Mesenchymal stem cell (in vitro differentiated cells and primary cell): ENCODE measurements around the gene CD248.

Experiments used
- DNase-seq: peaks from one replicate; pipeline ENCODE4 v3.0.0-alpha.2; 2013
- H2AFZ ChIP-seq: one replicate; pipeline ENCODE4 v1.6.1; 2013; ENCODE audit warnings: low read depth, mild to moderate bottlenecking, control low read depth, inconsistent platforms, low read length, moderate library complexity
- H2AK5ac ChIP-seq: 2 replicates; pipeline ENCODE4 v1.6.1; 2013; ENCODE audit warnings: low read length, moderate library complexity, mild to moderate bottlenecking, inconsistent platforms; ENCODE audit not compliant: severe bottlenecking
- H2BK120ac ChIP-seq: one replicate; pipeline ENCODE4 v1.6.1; 2013; ENCODE audit warnings: low read depth, mild to moderate bottlenecking, inconsistent platforms, low read length, moderate library complexity
- H2BK12ac ChIP-seq, 2 experiments: one replicate each; pipeline ENCODE4 v1.6.1; 2013; ENCODE audit warnings: inconsistent platforms in 2 of 2, low read length in 2 of 2, mild to moderate bottlenecking in 2 of 2, moderate library complexity in 2 of 2, control low read depth in 1 of 2
- H2BK15ac ChIP-seq: one replicate; pipeline ENCODE4 v1.6.1; 2013; ENCODE audit warnings: mild to moderate bottlenecking, low read depth, inconsistent platforms; ENCODE audit not compliant: poor library complexity, severe bottlenecking
- H2BK5ac ChIP-seq: 2 replicates; pipeline ENCODE4 v1.6.1; 2013; ENCODE audit warnings: low read depth, mild to moderate bottlenecking, low read length, control low read depth, inconsistent platforms; ENCODE audit not compliant: poor library complexity, severe bottlenecking
- H3K14ac ChIP-seq, 2 experiments: one replicate each; pipeline ENCODE4 v1.6.1; 2013; ENCODE audit warnings: inconsistent platforms in 2 of 2, low read length in 2 of 2, control low read depth in 1 of 2, mild to moderate bottlenecking in 1 of 2, moderate library complexity in 1 of 2
- H3K18ac ChIP-seq, 2 experiments: one replicate each; pipeline ENCODE4 v1.6.1; 2013; ENCODE audit warnings: inconsistent platforms in 2 of 2, low read length in 2 of 2, control low read depth in 1 of 2, low read depth in 1 of 2, mild to moderate bottlenecking in 1 of 2
- H3K23ac ChIP-seq, 2 experiments: one replicate each; pipeline ENCODE4 v1.6.1; 2013; ENCODE audit warnings: inconsistent platforms in 2 of 2, low read length in 2 of 2, mild to moderate bottlenecking in 2 of 2, moderate library complexity in 2 of 2, control low read depth in 1 of 2
- H3K27ac ChIP-seq: 2 replicates; pipeline ENCODE4 v1.5.1; 2013; ENCODE audit warnings: mild to moderate bottlenecking, moderate library complexity, low read length, control low read depth, inconsistent platforms; ENCODE audit not compliant: poor library complexity, severe bottlenecking
- H3K27me3 ChIP-seq, 2 experiments: 2 replicates each; pipeline versions ENCODE4 v1.6.1 to v1.7.0; 2013; ENCODE audit warnings: low read length in 2 of 2, mild to moderate bottlenecking in 2 of 2, moderate library complexity in 2 of 2, control low read depth in 1 of 2, inconsistent platforms in 1 of 2; ENCODE audit not compliant: control insufficient read depth in 1 of 2, insufficient read depth in 1 of 2
- H3K36me3 ChIP-seq, 2 experiments: 2 replicates each; pipeline versions ENCODE4 v1.6.1 to v1.7.0; 2013; ENCODE audit warnings: low read length in 2 of 2, control low read depth in 1 of 2, inconsistent platforms in 1 of 2, low read depth in 1 of 2, mild to moderate bottlenecking in 1 of 2; ENCODE audit not compliant: insufficient read depth in 2 of 2, control insufficient read depth in 1 of 2
- H3K4ac ChIP-seq, 2 experiments: one replicate each; pipeline ENCODE4 v1.6.1; 2013; ENCODE audit warnings: inconsistent platforms in 2 of 2, low read length in 2 of 2, mild to moderate bottlenecking in 2 of 2, moderate library complexity in 2 of 2, control low read depth in 1 of 2, low read depth in 1 of 2
- H3K4me1 ChIP-seq: 2 replicates; pipeline ENCODE4 v1.6.1; 2013; ENCODE audit warnings: low read depth, low read length, control low read depth; ENCODE audit not compliant: control insufficient read depth, insufficient read depth
- H3K4me2 ChIP-seq: 2 replicates; pipeline ENCODE4 v1.6.1; 2013; ENCODE audit warnings: low read length, mild to moderate bottlenecking, inconsistent platforms; ENCODE audit not compliant: poor library complexity, severe bottlenecking
- H3K4me3 ChIP-seq, 2 experiments: 2 replicates each; pipeline versions ENCODE4 v1.5.1 to v1.7.0; 2013; ENCODE audit warnings: low read length in 2 of 2, mild to moderate bottlenecking in 2 of 2, control low read depth in 1 of 2, low read depth in 1 of 2; ENCODE audit not compliant: insufficient read depth in 1 of 2
- H3K79me1 ChIP-seq: replicated peaks from 2 replicates; pipeline ENCODE4 v1.6.1; 2013; ENCODE audit warnings: mild to moderate bottlenecking, control low read depth, low read length, inconsistent platforms; ENCODE audit not compliant: poor library complexity, severe bottlenecking
- H3K9ac ChIP-seq: 2 replicates; pipeline ENCODE4 v1.7.0; 2013; ENCODE audit warnings: mild to moderate bottlenecking, low read length, moderate library complexity
- H3K9me3 ChIP-seq: 2 replicates; pipeline ENCODE4 v1.7.0; 2013; ENCODE audit warnings: mild to moderate bottlenecking, low read length; ENCODE audit not compliant: control insufficient read depth
- H4K8ac ChIP-seq: one replicate; pipeline ENCODE4 v1.6.1; 2013; ENCODE audit warnings: inconsistent platforms, mild to moderate bottlenecking, low read length, moderate library complexity
- H4K91ac ChIP-seq: one replicate; pipeline ENCODE4 v1.6.1; 2013; ENCODE audit warnings: mild to moderate bottlenecking, low read length, inconsistent platforms
- WGBS: methylation state at CpG from one replicate; pipeline ENCODE4 v1.1.7; 2013; ENCODE audit warnings: mixed read lengths; 5-methylcytosine and 5-hydroxymethylcytosine counted together

Gene CD248

DNA sequence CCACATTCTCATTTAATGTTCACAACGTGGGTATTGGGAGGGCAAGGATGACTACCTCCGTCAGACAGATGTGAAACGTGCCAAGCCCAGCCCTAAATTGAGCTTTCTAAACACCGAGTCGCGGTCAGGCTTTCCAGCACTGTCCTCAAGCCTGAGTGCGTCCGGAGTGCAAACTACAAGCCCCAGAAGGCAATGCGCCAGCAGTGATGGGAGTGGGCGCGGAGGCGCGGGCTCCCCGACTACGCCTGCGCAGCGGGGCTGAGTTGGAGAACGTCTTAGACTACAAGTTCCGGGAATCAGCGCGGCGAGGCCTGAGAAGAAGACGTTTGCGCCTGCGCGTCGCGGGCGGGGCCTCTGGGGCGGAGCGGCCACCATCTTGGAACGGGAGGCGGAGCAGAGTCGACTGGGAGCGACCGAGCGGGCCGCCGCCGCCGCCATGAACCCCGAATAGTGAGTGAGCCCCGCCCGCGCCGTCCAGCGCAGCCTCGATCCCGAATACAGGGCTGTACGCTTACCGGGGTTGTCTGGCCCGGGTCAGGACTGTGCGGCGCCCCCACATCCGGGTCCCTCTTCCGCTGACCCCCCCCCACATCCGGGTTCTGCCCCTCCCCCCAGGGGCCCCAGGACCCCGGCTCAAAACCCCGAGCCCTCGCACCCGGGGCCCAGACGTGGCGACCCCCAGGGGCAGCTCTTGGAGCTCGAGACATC, 48.4 kb downstream of the CD248 start, which contains the start of gene RAB1B:
TSS of gene RAB1B (plus strand) at position 396 of the 708 bp plus-strand sequence. CDS start at position 437, 41 bp downstream.
- H3K4me1 ChIP-seq, result peaks cover 11% of the 10 kb centered on the region
- H3K79me1 ChIP-seq, result peaks cover 25% of the 10 kb centered on the region
- H3K23ac ChIP-seq, result no peak within 1 kb of the TSS
- WGBS, result under 1% methylated on average over 46 of the region's 64 CpGs
- peak within 1 kb of the TSS; percentile 99 for H2BK15ac ChIP-seq
- peak within 1 kb of the TSS; percentile 93 to 96 for H3K4ac ChIP-seq
- peak within 1 kb of the TSS in 1 of 2 experiments; percentile 95 for H3K14ac ChIP-seq
- H4K91ac ChIP-seq, result peak within 1 kb of the TSS; percentile 97
- DNase-seq, result peak; percentile 99
- H2BK120ac ChIP-seq, result peak within 1 kb of the TSS; percentile 99
- peak within 1 kb of the TSS; percentile 99 for H4K8ac ChIP-seq
- H3K18ac ChIP-seq, result peak within 1 kb of the TSS; percentile 96 to 97
- peak within 1 kb of the TSS; percentile 90 to 97 for H3K4me3 ChIP-seq
- H3K36me3 ChIP-seq, result peaks cover 56 to 64% of the 10 kb centered on the region in 2 experiments
- H3K27me3 ChIP-seq, result no peaks in the 10 kb centered on the region
- peak within 1 kb of the TSS; percentile 88 for H3K4me2 ChIP-seq
- peak within 1 kb of the TSS; percentile 79 for H2AK5ac ChIP-seq
- peak within 1 kb of the TSS; percentile 83 for H3K27ac ChIP-seq
- peak within 1 kb of the TSS in 1 of 2 experiments; percentile 0 for H2BK12ac ChIP-seq
- H2AFZ ChIP-seq, result peak within 1 kb of the TSS; percentile 15
- H2BK5ac ChIP-seq, result no peak within 1 kb of the TSS
- peak within 1 kb of the TSS; percentile 98 for H3K9ac ChIP-seq
- H3K9me3 ChIP-seq, result no peaks in the 10 kb centered on the region

DNA sequence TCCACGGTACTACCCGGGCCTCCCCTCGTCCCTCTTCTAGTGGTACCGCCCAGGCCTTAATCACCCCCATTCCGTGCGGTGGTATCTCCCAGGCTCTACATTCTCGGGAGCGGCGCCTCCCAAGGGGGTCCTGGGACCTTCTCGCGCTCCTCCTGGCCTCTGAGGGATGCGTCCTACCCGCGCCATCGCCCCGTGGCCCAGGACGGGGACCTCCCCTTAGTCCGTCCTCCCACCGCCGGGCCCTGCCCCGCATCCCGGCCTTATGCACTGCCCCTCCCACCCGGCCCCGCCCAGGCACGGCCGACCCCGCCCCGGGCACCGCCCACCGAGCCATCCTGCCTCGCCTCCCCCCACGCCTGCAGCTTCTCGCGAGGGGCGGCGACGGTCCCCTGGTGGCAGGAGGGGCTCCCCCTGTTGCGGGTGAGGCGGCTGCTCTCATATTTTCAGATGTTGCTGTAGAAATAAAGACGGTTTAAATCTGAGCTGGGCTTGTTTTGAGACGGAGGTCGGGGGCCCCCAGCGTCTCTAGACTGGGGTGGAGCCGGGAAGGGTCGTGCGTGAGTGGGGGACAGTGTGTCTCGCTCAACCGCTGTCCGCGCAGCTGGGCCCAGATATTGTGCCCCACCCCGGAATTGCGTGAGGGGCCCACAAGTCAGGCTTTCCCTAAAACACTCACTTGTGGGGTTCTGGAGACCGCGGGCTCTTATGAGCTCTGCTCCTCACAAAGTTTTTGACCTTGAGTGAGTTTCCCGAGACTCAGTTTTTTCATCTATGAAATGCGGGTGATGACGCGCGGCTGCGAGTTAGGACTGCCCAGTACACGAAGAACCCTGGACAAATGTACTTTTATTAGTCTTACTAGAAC, 49.2 kb downstream of the CD248 start:
- Histone ChIP-seq H4K91ac (peak overlapping the region; percentile 37), H3K4me1 (peaks cover 11% of the 10 kb centered on the region), H4K8ac (peak overlapping the region; percentile 82), H3K27ac (peak overlapping the region; percentile 83), H3K18ac (peak overlapping the region; percentile 61 to 85), H3K36me3 (peaks cover 55 to 64% of the 10 kb centered on the region in 2 experiments), H3K79me1 (peaks cover 26% of the 10 kb centered on the region), H3K23ac (no peak overlapping the region), H2BK15ac (peak overlapping the region; percentile 92), H3K9me3 (no peaks in the 10 kb centered on the region), H3K9ac (peak overlapping the region; percentile 98), H3K4ac (peak overlapping the region; percentile 34 to 79), H3K14ac (peak overlapping the region in 1 of 2 experiments; percentile 68), H3K4me3 (peak overlapping the region; percentile 59 to 97), H2AK5ac (peak overlapping the region; percentile 53), H2AFZ (no peak overlapping the region), H2BK12ac (no peak overlapping the region), H3K4me2 (peak overlapping the region; percentile 81), H2BK120ac (peak overlapping the region; percentile 66), H3K27me3 (no peaks in the 10 kb centered on the region), H2BK5ac (no peak overlapping the region)
- DNase-seq, result peak; percentile 89
- WGBS, result 1% methylated on average over 56 of the region's 61 CpGs

GRCh38 chr11:66267039-66267378, 49.8 kb downstream of the CD248 start:
- Histone ChIP-seq H3K79me1 (peaks cover 21% of the 10 kb centered on the region), H2AFZ (no peak overlapping the region), H2BK120ac (peak overlapping the region; percentile 66), H3K9me3 (no peaks in the 10 kb centered on the region), H2BK12ac (peak overlapping the region in 1 of 2 experiments; percentile 40), H3K36me3 (peaks cover 55 to 64% of the 10 kb centered on the region in 2 experiments), H3K4me1 (peaks cover 11% of the 10 kb centered on the region), H3K4me2 (peak overlapping the region; percentile 81), H3K4ac (no peak overlapping the region), H3K14ac (no peak overlapping the region), H2AK5ac (no peak overlapping the region), H2BK15ac (no peak overlapping the region), H4K8ac (no peak overlapping the region), H3K27me3 (no peaks in the 10 kb centered on the region), H3K9ac (peak overlapping the region; percentile 98), H4K91ac (peak overlapping the region; percentile 37), H3K18ac (peak overlapping the region in 1 of 2 experiments; percentile 56), H3K23ac (no peak overlapping the region), H3K27ac (peak overlapping the region; percentile 45), H2BK5ac (no peak overlapping the region), H3K4me3 (peak overlapping the region; percentile 54 to 97)
- 55% methylated on average over 11 of the region's 13 CpGs for WGBS
- no peak for DNase-seq
